A549 treated with AZD9567 at 1 μM for 4 hours (cell line): ENCODE results near the gene DSP. TPM values are rescaled to one million over a fixed set of nuclear protein-coding genes. Genes with fewer than 3 reads are reported as not detected.

Experiments used
- total RNA-seq: library from RNA; stranded (reverse); fragments of 200-300 nt; extraction: Qiagen RNA extraction; gene quantifications from 5 replicates; pipeline ENCODE4 v1.2.3, GENCODE V29; 2022; ENCODE audit not compliant: insufficient read depth

DSP gene
- total RNA-seq, result 33.5 to 45.1 TPM (median 41.1 TPM) in 5 replicates

GRCh38 chr6:7541175-7542064 is at the start of gene DSP:
TSS of gene DSP (plus strand) at chr6:7541671. CDS start at chr6:7541916, 245 bp downstream.

GRCh38 chr6:7589949-7590917 is 48.8 kb downstream of the DSP start, which contains the start of gene SNRNP48:
TSS of gene SNRNP48 (plus strand) at chr6:7590198. CDS start at chr6:7590258, 60 bp downstream.

Other genes with a start within 250 kb of the DSP start
- gene SSR1, start 228.5 kb upstream of the DSP start, total RNA-seq, result 64.7 to 89.7 TPM (median 69.4 TPM) in 5 replicates
- gene CAGE1, start 151.9 kb upstream of the DSP start, total RNA-seq, result 0.13 TPM in 1 of 5 replicates, not detected in the others
- 12.6 to 16.2 TPM (median 13.4 TPM) in 5 replicates for gene RIOK1, start 151.9 kb upstream of the DSP start, total RNA-seq
- 9.9 to 17.4 TPM (median 10.8 TPM) in 5 replicates for gene SNRNP48, start 48.5 kb downstream of the DSP start, total RNA-seq
- gene BMP6, start 184.4 kb downstream of the DSP start, total RNA-seq, result 13.5 to 27.7 TPM (median 18.5 TPM) in 5 replicates